BE2C (cell line): Measurements from ENCODE around the gene RPS6KA2.

Experiments
- DNase-seq: peaks from one replicate; pipeline ENCODE4 v3.0.0-alpha.2; 2020
- H3K27me3 ChIP-seq: fragments of 250-450 bp; sonication (Bioruptor Pico); 2 replicates; pipeline ENCODE4 v1.5.1; 2020; ENCODE audit warnings: mild to moderate bottlenecking
- H3K36me3 ChIP-seq: fragments of 250-450 bp; sonication (Bioruptor Pico); 2 replicates; pipeline ENCODE4 v1.5.1; 2020; ENCODE audit warnings: mild to moderate bottlenecking
- H3K4me1 ChIP-seq: fragments of 250-450 bp; sonication (Bioruptor Pico); 2 replicates; pipeline ENCODE4 v1.5.1; 2020
- H3K4me3 ChIP-seq: 2 replicates; pipeline ENCODE4 v1.5.1; 2011; ENCODE audit warnings: low read depth, low read length
- H3K9me3 ChIP-seq: fragments of 250-450 bp; sonication (Bioruptor Pico); 2 replicates; pipeline ENCODE4 v1.5.1; 2020
- TF ChIP-seq, protein P1 (sequence below): IDR thresholded peaks from 2 replicates; pipeline ENCODE4 v1.5.1; 2012; ENCODE audit warnings: mild to moderate bottlenecking, low read depth, low read length

RPS6KA2 gene

DNA sequence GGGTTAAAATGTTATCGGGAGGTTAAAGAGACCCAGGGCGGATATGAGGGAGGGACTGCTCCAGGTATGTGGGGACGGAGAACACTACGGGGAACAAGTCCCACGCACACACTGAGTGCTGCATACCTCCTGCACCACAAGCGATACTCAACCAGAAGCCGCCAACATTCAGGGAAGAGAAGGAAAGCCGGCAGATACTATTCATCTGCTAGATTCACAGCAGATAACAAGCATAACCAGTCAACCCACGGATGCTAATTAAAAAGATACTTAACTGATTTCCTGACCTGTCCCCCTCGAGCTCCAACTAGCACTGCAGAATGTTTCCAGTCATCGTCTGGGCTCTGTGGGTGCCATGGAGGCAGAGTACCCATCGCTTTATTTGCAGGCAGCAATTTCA, 45.1 kb upstream of the RPS6KA2 start:
- TF ChIP-seq, protein P1, sequence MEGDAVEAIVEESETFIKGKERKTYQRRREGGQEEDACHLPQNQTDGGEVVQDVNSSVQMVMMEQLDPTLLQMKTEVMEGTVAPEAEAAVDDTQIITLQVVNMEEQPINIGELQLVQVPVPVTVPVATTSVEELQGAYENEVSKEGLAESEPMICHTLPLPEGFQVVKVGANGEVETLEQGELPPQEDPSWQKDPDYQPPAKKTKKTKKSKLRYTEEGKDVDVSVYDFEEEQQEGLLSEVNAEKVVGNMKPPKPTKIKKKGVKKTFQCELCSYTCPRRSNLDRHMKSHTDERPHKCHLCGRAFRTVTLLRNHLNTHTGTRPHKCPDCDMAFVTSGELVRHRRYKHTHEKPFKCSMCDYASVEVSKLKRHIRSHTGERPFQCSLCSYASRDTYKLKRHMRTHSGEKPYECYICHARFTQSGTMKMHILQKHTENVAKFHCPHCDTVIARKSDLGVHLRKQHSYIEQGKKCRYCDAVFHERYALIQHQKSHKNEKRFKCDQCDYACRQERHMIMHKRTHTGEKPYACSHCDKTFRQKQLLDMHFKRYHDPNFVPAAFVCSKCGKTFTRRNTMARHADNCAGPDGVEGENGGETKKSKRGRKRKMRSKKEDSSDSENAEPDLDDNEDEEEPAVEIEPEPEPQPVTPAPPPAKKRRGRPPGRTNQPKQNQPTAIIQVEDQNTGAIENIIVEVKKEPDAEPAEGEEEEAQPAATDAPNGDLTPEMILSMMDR, result no peak

DNA sequence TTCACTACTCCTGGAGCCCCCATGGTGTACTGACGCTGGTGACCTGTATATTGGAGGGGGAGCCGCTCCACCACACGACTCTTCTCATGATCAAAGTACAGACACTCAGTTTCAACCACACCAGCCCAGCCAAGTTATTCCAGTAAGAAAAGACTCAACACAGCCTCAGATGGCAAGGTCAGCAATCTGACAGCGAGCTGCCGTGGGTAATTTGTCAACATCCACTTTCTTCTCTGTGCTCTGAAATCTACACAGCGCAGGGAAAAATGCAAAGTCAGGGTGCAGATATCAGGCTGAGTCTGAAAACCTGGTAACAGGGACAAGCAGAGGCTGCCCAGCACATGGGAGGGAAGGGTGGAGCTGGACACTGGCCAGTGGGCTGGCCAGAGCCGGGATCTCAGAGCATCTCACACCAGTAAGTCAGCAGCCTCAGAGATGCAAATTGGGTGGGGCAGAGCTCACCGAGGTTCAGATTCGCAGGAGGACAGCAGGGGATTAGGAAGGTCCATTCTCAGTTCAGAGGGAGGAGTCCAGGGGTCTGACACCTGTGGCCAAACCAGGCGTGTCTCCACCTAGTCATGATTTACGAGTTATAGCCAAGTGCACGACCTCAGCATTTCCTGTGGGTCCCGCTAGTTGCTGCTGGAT, 44.5 kb upstream of the RPS6KA2 start:
- Histone ChIP-seq H3K36me3 (no peaks in the 10 kb centered on the region), H3K27me3 (no peaks in the 10 kb centered on the region), H3K4me1 (peaks cover 22% of the 10 kb centered on the region), H3K4me3 (no peak overlapping the region), H3K9me3 (0 out of 2 replicates have a peak, but pooled peaks cover 2% of the 10 kb centered on the region)
- DNase-seq, result no peak
- TF ChIP-seq, protein P1, result no peak

More for the DNA sequence above, 45.1 kb upstream of the RPS6KA2 start:
- Histone ChIP-seq H3K4me3 (no peak overlapping the region), H3K4me1 (peaks cover 22% of the 10 kb centered on the region), H3K9me3 (0 out of 2 replicates have a peak, but pooled peaks cover 2% of the 10 kb centered on the region), H3K27me3 (no peaks in the 10 kb centered on the region), H3K36me3 (no peaks in the 10 kb centered on the region)
- DNase-seq, result no peak

DNA sequence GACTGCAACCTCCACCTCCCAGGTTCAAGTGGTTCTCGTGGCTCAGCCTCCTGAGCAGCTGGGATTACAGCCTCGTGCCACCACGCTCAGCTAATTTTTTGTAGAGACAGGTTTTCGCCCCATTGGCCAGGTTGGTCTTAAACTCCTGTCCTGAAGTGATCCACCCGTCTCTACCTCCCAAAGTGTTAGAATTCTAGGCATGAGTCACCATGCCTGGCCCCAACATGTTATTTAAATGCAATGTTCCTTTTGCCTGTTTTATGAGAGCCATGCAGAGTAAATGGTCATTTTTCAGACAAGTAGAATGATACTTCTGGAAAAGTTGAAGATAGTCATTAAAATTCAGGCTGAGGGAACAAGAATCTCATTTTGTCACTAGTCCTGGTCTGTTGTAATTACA, 43.8 kb upstream of the RPS6KA2 start:
- Histone ChIP-seq H3K36me3 (no peaks in the 10 kb centered on the region), H3K4me1 (peaks cover 22% of the 10 kb centered on the region), H3K9me3 (0 out of 2 replicates have a peak, but pooled peaks cover 2% of the 10 kb centered on the region), H3K4me3 (no peak overlapping the region), H3K27me3 (no peaks in the 10 kb centered on the region)
- TF ChIP-seq, protein P1, result no peak
- no peak for DNase-seq

DNA sequence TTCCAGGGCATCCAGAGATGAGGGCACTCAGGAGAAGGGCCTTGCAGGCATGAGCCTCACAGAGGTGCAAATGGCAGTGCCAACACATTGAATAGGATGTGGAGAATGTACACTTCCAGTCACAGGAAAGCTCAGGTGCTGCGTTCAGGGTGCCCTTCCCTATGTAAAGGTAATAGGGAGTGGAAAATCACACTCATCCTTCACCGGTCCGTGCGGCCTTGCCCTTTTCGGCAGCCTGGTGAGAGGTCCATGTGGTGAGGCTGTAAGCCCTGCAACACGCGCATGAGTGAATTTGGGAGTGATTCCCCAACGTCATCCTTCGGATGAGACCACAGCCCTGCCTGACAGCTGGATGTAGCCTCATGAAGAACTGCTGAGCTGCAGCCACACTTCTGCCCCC, 43.0 kb upstream of the RPS6KA2 start:
- Histone ChIP-seq H3K36me3 (no peaks in the 10 kb centered on the region), H3K9me3 (0 out of 2 replicates have a peak, but pooled peaks cover 2% of the 10 kb centered on the region), H3K4me3 (no peak overlapping the region), H3K4me1 (peaks cover 22% of the 10 kb centered on the region), H3K27me3 (no peaks in the 10 kb centered on the region)
- no peak for DNase-seq
- TF ChIP-seq, protein P1, result no peak

DNA sequence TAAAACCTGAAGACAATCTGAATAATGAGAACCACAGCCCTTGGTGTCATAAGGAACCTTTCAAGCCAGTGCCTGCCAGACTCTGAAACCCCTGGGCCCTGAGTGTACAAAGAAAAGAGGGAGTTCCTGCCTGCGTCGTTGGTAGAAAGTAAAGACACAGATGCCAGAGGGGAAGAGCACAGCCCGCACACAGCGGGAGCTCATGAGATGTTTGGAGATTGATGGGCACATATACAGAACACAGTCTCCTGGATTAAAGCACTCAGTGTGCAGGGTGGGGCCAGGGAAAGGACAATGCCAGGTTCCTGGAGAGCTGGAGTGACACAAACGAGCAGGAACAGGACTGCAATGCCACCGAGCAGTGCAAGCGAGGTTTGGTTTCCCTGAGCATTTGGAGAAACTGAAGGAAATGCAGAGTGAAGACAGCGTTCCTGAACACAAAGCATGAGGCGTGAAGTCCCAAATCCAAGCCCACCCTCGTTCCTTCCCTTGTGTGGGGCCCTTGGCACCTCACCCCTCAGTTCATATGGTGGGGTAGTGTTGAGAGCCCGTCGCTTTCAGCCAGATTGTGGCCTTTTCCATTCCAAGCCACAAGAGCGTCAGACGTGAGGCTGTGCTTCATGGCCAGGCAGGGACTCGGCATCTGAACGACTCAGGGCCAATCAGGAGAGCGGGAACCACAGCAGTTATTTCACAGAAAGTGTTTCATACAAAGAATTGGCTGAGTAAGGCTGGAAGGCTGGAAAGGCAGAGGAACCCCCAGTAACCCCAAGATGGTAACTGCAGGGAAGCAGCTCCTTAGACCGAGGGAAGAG, 41.0 kb upstream of the RPS6KA2 start:
- TF ChIP-seq, protein P1, result no peak
- Histone ChIP-seq H3K4me3 (no peak overlapping the region), H3K36me3 (no peaks in the 10 kb centered on the region), H3K4me1 (peaks cover 10% of the 10 kb centered on the region), H3K27me3 (no peaks in the 10 kb centered on the region), H3K9me3 (0 out of 2 replicates have a peak, but pooled peaks cover 2% of the 10 kb centered on the region)
- no peak for DNase-seq

DNA sequence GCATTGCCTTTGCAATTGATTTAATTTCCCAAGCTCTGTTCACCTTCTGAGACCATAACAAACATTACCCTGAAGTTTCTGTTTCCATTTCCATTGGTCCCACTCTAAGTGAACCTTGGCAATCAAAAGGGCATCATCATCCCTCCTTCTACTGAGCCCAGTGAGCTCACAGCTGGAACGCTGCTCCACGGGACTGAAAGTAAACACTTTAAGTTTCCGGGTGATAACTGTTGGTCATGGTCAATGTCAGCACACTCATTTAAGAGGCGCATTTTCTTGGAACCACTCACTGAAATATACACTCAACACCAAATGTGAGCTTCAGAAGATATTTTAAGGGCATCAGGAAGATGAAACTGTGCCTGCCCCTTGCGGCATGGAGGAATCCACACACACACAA, 37.1 kb upstream of the RPS6KA2 start:
- no peaks in the 10 kb centered on the region for H3K36me3 ChIP-seq
- no peaks in the 10 kb centered on the region for H3K9me3 ChIP-seq
- TF ChIP-seq, protein P1, result no peak
- H3K4me1 ChIP-seq, result peaks cover 8% of the 10 kb centered on the region; the same call in 1 of the 2 replicates
- H3K27me3 ChIP-seq, result no peaks in the 10 kb centered on the region
- H3K4me3 ChIP-seq, result no peak overlapping the region
- no peak for DNase-seq
